ENCODE results near the gene CUX1.

Gene CUX1

DNA sequence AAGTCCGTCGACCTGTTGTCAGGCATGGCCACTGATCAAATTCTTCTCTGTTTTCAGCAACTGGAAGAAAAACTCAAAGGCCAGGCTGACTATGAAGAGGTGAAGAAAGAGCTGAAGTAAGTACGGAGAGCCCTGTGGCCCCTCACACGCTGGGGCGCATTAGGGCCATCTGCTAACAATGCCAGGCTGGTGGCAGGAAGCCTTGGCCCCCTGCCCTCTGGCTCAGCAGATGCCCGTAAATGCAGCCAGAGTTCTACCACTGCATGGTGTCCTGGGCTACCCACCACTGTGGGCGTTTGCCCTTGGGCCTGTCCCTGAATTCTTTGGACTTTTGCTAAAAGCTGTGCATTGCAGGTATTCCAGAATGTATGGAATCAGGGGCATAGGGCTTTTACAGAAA is 372.3 kb downstream of the CUX1 start:
- no peak for DNase-seq (ENCODE audit: low read depth)

GRCh38 chr7:102190776-102191350 is 373.4 kb downstream of the CUX1 start:
- DNase-seq (ENCODE audit: low read depth), result no peak

- no peak for DNase-seq (ENCODE audit: low read depth)
These were observed 374.3 kb downstream of the CUX1 start for GRCh38 chr7:102191556-102192379.

DNA sequence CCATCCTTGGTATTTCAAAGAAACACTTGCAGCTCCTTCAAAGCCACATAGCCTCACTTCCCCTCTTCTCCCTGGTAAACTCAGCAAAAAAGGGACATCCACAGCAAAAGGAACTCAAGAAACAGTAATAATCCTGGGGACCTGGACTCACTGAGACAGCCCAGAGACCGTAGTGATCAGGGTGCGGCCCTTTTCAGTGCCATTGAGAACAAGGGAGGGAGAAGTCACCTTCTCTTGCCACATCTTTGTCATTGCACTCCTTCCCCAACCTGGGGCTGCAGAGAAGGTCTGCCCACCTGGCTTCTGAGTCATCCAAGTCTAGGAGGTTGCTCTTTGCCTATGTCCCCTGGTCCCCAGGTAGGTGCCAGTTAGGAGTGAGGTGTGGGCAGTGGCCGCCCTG is 375.4 kb downstream of the CUX1 start:
- DNase-seq (ENCODE audit: low read depth), result no peak

GRCh38 chr7:102193806-102194205 is 376.4 kb downstream of the CUX1 start:
- DNase-seq (ENCODE audit: low read depth), result peak; percentile 78

DNA sequence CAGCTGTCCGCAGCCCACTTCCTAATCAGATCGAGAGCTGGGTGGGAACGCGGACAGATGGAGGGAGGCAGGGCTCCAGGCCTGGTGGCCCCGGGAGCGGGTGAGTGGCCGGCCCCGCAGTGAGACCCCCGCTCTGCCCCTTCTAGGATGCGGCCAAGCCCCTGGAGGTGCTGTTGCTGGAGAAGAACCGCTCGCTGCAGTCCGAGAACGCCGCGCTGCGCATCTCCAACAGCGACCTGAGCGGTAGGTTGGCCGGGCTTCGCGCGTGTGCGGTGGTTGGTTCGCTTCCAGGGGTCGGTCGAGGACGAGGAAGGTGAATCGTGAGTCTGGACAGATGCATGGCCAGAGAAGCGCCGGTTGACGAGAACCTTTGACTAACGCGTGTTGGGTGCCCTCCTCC is 377.9 kb downstream of the CUX1 start:
- DNase-seq (ENCODE audit: low read depth), result no peak

DNA sequence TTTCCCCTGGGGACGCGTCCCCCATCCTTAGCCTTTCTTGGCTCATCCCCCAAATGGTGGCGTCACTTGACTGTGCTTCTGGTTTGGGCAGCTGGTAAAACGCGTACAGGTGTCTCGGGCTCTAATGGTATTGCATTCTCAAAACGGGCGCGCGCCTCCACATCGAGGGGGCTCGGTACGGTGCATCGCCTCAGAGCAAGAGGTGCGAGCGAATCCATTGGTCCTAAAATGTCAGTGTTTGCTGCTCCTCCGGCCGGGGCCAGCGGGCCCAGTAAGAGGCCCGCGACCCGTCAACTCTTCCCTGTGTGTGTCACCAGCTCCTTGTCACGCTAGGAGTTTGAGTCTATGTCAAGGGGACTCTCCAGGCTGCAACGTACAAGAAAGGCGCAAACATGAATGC is 378.6 kb downstream of the CUX1 start:
- no peak for DNase-seq (ENCODE audit: low read depth)

- DNase-seq (ENCODE audit: low read depth), result no peak
These were observed 379.7 kb downstream of the CUX1 start for GRCh38 chr7:102197161-102197560.

DNA sequence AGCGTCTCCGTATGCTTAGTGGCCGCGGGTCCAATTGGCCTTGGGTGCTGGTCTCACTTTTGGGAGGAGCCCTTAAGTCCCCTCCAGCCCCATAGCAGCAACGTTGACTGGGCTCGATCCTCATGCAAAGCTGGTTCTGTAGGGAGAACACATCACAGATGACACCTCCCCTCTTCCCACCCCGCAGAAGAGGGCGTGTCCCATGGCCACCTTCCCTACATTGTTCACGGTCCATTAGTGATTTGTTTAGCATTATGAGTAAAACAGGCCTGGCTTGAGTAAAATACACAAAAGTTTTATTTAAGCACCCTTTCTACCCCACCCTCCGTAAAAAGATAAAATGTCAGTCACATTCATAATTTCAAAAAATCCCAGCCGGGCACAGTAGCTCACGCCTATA is 380.2 kb downstream of the CUX1 start:
- no peak for DNase-seq (ENCODE audit: low read depth)

DNA sequence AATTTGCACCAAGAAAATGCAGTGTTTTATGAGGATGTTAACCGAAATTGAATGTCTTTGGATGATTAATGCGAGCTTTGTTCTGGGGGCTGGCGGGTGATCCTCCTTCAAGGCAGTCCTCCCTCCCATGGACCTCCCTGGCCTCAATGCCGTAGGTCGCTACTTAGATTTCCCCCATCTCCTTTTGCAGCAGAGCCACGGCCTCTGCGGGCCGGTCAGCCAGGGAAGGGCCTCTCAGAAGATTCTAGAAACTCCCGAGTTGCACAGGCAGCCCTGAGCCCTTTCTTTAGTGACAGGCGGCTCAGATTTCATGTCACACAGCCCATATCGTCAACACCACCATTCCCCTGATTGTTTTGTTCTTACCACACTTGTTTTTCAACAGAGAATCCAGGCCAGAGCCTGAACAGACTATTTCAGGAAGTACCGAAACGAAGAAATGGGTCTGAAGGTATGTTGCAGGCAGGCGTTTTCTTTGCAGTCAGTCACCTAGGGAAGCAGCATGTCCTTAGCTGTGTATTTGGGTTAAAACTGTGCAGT is 381.1 kb downstream of the CUX1 start:
- no peak for DNase-seq (ENCODE audit: low read depth)

GRCh38 chr7:102201576-102201975 is 384.1 kb downstream of the CUX1 start:
- no peak for DNase-seq (ENCODE audit: low read depth)

DNA sequence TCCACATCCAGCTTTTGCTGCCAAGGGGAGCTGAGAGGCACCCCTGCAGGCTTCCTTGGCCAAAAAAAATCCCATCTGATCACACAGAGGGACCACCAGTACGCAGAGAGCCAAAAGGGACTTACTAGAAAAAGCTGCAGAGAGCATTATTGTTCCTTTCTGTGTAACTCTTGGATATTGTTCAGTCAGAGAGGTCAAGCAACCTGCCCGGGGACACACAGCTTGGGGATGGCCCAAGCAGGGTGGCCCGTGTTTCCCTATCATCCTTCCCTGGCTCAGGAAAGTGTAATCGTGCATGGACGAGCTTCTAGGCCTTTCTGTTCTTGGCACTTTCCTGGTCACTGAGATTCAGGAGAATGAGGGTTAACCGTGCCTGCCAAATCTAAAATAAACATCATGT is 385.1 kb downstream of the CUX1 start:
- no peak for DNase-seq (ENCODE audit: low read depth)

GRCh38 chr7:102203218-102203617 is 385.8 kb downstream of the CUX1 start:
- DNase-seq (ENCODE audit: low read depth), result no peak

DNA sequence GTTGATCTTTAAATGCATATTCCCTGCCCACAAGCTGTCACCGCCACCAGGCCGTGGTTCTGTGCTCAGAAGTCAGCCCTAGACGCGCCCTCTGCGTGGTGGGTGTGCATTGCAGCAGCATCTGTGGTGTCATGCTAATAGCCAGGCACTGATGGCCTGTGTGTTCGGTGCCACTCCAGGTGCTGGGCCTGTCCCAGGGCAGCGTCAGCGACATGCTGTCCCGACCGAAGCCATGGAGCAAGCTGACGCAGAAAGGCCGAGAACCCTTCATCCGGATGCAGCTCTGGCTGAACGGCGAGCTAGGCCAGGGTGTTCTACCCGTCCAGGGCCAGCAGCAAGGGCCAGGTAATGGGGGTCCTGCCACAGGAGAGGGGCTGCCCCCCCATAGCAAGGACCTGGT is 386.8 kb downstream of the CUX1 start:
- no peak for DNase-seq (ENCODE audit: low read depth)

- DNase-seq (ENCODE audit: low read depth), result no peak
These were observed 388.5 kb downstream of the CUX1 start for GRCh38 chr7:102205915-102206314.

DNA sequence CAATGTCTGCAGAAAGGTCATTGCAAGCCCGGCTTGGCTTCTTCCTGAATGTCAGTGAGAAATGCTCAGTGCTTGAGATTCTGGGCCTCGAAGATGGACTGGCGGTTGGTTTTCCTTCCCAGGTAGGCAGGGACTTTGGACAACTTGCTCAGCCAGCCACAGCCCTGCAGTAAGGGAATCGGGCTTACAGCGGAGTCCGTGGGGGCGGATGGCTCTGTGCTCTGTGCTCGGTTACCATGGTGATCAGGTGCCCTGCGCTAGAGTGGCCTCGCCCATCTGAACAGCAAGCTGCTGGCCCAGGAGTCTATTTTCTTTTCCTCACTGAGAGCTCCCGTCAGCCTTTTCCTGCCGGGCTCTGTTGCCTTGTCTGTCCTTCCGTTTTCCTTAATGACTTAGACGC is 391.4 kb downstream of the CUX1 start:
- no peak for DNase-seq (ENCODE audit: low read depth)

- DNase-seq (ENCODE audit: low read depth), result no peak
These were observed 393.4 kb downstream of the CUX1 start for GRCh38 chr7:102210787-102211186.

- DNase-seq (ENCODE audit: low read depth), result no peak
These were observed 394.4 kb downstream of the CUX1 start for GRCh38 chr7:102211590-102212550.

DNA sequence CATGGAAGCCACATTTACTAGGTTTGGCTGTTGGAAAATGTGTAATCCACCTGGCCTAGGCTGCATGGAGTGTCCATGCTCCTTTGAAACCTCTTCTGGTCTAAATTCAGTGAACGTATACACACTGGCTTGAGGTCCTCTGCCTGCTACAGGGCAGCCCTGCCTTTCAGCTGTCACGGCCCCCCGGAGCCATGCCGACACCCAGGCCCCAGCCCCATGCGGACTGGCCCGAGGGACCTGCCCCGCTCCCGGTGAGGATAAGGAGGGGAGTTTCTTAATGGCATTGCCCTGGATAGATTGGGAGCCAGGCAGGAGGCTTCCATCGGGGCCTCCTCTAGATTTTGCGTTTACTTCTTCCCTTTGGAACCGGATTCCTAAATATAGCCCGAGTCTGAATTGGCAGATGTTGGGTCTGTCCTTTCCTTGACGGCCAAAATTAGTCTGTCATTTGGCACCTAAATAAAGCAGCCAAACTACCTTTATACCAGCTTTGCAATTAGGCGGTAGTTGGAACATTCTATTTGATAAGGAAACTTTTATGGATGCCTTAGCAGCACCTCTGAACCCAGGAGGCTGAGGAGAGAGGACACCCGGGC is 397.1 kb downstream of the CUX1 start:
- no peak for DNase-seq (ENCODE audit: low read depth)

GRCh38 chr7:102215256-102215655 is 397.8 kb downstream of the CUX1 start:
- no peak for DNase-seq (ENCODE audit: low read depth)

- DNase-seq (ENCODE audit: low read depth), result no peak
These were observed 398.3 kb downstream of the CUX1 start for GRCh38 chr7:102215711-102216110.
